Superior temporal gyrus (tissue), 1 donor: ENCODE results near the gene IFITM2.
"Not testable (repeated sequence)": the region's sequence is repeated elsewhere in the genome, so short reads cannot be mapped to it uniquely, and the experiment has no call there.

Source experiments
- DNase-seq: peaks from one replicate; pipeline ENCODE4 v3.0.0-alpha.2; 2016; ENCODE audit errors: extremely low spot score

IFITM2 gene

GRCh38 chr11:281486-282161, 26.0 kb upstream of the IFITM2 start:
- no peak for DNase-seq

- DNase-seq = no peak
These were observed 25.4 kb upstream of the IFITM2 start for GRCh38 chr11:282171-282570.

- no peak for DNase-seq
These were observed 24.8 kb upstream of the IFITM2 start for GRCh38 chr11:282630-283360.

- DNase-seq = no peak
These were observed 24.1 kb upstream of the IFITM2 start for GRCh38 chr11:283405-284104.

- DNase-seq = no peak
These were observed 23.3 kb upstream of the IFITM2 start for GRCh38 chr11:284105-285020.

- no peak for DNase-seq
These were observed 22.4 kb upstream of the IFITM2 start for GRCh38 chr11:285021-285893.

- DNase-seq = no peak
These were observed 21.8 kb upstream of the IFITM2 start for GRCh38 chr11:285894-286220.

- DNase-seq = not testable (repeated sequence)
These were observed 20.4 kb upstream of the IFITM2 start for GRCh38 chr11:286977-287820.

GRCh38 chr11:287821-288477, 19.7 kb upstream of the IFITM2 start:
- DNase-seq = no peak

GRCh38 chr11:288478-289397, 18.9 kb upstream of the IFITM2 start, which contains the start of gene PGGHG:
PGGHG (plus strand) TSS chr11:289126; CDS start chr11:289817, 691 bp downstream.
- DNase-seq = no peak

- no peak for DNase-seq
These were observed 18.3 kb upstream of the IFITM2 start for GRCh38 chr11:289398-289711.

- DNase-seq = no peak
These were observed 17.6 kb upstream of the IFITM2 start for GRCh38 chr11:289712-290620.

GRCh38 chr11:290621-291231, 16.9 kb upstream of the IFITM2 start:
- DNase-seq = no peak

- DNase-seq = no peak
These were observed 16.1 kb upstream of the IFITM2 start for GRCh38 chr11:291281-292210.

GRCh38 chr11:292211-293121, 15.2 kb upstream of the IFITM2 start:
- DNase-seq = no peak
